ENCODE measurements around the gene ABHD17A.

ABHD17A gene

DNA sequence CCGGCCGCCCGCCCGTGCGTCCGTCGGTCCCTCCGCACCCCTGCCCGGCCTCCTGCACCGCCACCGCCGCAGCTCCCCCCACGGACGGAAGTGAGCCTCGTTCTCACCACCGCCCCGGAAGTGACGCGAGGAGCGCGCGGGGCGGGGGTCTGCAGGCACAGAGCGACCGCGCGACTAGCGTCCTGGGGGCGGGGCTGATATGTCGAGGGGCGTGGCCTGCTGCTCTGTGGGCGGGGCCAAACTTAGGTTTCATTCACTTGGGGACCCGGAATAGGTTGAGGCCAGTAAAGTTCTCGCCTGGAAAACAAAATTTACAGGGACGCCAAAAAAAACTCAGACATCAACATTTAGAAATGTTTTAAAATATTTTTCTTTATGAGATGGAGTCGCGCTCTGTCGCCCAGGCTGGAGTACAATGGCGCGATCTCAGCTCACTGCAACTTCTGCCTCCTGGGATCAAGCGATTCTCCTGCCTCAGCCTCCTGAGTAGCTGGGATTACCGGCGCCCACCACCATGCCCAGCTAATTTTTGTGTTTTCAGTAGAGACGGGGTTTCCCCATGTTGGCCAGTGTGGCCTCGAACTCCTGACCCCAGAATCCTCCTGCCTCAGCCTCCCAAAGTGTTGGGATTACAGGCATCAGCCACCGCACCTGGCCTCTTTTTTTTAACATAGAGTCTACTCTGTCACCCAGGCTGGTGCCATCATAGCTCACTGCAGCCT lies at the start of gene ABHD17A:
Gene ABHD17A (minus strand): TSS at position 99 of the 722 bp plus-strand sequence. CDS start 3,930 bp downstream, outside the sequence.
- peak; percentile 85 to 88 for DNase-seq

DNA sequence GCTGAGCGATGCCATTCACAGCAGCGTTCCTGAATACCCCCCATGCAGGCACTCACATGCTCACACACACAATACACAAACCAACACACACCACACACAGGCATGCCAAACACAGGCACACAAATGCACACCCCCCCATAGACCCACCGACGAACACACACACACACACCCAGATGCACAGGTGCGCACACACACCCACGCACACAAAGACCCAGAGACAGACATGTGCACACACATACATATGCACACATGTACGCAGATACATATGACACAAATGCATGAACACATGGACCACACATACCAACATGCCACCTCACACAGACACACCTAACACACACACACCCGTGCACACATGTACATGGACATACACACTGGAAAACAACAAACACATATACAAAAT lies 48.6 kb upstream of the ABHD17A start:
- DNase-seq = no peak

DNA sequence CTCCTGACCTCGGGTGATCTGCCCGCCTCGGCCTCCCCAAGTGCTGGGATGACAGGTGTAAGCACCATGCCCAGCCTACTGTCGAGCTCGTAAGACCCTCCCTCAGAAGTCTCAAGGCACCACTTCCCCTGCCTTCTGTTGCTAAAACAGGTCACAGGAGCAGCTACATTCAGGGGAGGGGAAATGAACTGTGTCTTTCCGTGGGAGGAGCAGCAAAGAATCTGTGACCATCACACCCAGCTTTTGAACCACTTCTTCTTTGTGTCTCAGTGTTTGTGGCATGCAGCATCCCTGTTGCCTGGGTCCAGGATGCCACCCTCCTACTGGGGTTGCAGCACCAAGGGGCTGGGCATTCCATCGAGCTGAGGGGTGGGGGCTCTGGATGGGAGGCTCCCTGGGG lies 47.9 kb upstream of the ABHD17A start:
- no peak for DNase-seq

DNA sequence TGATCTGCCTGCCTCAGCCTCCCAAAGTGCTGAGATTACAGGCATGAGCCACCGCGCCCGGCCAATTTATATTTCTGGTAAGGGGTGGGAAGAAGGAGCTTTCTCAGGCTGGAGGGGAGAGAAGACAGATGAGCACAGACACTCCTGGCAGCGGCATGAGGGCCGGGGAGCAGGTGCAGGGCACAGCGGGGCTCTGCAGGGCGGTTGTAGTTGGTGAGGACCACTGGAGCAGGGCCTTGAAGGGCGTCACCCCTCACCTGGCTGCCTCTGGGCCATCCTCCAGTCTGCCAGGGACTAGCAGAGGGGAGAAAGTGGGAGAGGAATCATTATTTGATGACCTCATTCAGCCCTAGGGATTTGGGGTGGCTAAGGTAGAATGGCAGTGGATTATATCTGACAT lies 47.1 kb upstream of the ABHD17A start:
- no peak for DNase-seq

DNA sequence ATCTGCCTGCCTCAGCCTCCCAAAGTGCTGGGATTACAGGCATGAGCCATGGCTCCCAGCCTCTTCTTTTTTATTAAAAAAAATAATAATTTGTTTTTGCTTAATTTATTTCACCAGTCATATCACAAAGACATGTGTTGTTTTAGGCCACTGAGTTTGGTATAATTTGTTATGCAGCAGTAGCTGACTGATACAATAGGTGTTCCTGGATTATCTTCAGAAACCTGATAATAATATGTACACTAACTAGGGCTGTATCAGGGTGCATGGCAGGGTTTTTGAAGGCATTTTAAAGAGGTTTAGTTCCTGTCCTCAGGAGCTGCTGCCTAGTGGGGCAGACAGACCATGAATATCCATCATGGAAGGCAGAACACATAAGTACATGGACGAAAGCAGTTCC lies 46.1 kb upstream of the ABHD17A start:
- DNase-seq = no peak

DNA sequence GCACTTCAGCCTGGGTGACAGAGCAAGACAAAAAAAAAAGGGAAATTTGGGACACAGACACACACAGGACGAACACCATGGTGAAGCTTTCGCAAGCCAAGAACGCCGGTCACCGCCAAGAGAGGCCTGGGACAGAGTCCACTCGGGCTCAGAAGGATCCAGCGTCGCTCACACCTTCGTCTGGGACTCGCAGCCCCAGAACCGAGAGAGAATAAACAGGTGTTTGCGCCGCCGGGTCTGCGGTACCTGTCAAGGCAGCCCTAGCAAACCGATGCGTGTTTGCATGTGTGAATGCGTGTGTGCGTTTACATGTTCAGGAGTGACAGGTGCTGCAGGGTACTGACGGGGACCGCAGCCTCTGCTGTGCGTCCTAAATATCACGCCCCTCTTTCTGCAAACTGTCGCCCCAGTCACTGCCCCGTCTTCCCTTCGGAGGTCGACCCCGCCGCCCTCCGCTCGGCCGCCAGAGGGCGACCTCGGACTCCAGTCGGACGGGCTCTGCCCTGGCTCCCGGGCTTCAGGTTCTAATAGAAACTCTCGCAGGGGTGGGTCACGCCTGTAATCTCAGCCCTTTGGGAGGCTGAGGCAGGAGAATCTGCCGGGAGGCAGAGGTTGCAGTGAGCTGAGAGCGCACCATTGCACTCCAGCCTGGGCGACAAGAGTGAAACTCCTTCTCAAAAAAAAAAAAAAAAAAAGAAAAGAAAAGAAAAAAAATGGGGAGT lies 43.9 kb upstream of the ABHD17A start:
- DNase-seq = peak; percentile 52 to 60

DNA sequence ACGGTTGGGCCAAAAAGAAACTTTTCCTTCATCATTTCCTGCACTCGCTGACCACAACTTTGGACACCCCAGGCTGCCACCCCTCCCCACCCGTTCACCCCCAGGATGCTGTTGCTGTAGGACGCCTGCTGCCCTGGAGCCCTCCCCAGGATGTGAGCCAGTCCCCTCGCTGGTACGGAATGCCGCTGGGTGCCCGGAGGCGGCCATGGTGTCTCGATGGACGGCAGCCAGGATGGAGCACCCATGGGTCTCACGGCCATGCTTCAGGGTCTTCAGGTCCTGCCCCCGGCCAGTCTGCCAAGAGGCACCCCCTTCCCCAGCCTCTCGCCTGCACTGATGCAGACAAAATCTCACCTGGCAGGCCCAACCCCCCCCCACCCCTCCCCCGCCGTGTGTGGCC lies 40.2 kb upstream of the ABHD17A start:
- no peak for DNase-seq

DNA sequence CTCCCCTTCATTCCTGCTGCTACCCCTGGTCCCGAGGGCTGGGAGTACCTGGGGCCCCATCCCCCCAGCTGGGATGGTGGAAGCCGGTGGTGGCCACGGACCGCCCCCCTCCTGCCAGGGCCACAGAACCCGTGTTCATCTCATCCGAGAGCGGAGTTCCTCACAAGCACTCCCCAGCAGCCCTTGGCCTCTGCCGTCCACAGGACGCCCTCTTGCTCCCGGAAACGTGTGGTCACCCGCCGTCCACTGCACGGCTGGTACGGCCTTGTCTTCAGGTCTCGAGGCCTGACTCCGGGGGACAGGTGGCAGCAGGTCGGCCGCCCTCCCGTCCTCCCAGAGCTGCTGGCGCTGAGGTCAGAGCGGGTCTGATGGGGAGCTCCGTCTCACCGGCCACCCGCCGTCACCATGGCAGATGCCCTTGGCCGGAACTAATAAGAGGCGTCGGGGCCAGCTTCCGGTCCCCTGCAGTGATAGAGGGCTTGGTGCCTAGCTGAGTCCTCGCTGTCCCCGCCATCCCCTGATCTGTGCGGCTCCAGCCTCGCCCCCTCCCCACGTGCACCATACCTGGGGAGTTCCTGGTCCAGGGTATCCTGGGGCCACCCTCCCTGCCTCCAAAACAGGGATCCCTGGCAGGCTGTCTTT lies 39.1 kb upstream of the ABHD17A start:
- DNase-seq = no peak

DNA sequence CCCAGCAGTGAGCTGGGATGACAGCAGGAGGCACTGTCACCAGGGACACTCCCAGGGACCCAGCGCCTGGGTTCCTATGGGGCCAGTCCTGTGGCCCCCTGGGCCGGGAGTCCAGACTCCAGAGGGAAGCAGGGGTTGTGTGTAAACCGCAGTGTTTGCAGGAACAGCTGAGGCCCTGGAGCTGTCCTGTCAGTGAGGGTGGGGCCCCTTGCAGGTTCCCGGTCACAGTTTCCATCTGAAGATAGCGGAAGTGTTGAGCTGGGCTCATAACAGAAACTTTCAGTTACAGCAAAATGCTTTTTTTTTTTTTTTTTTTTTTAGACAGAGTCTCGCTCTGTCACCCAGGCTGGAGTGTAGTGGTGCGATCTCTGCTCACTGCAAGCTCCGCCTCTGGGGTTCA lies 38.0 kb upstream of the ABHD17A start:
- DNase-seq = no peak

DNA sequence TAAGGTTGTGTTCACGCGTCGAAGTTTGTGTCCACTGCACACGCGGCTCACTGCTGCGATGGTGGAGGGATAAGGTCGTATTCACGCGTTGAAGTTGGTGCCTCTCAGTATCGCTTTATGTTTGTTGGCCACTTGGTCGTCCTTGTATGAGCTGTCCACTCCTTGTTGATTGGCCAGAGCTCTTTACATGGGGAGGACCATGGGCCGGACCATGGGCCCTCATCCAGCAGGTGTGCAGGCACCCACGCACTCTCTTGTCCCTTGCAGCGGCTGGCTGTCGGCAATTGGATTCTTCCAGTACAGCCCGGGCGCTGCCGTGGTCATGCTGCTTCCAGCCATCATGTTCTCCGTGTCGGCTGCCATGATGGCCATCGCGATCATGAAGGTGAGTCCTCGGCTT lies 37.5 kb upstream of the ABHD17A start:
- no peak for DNase-seq

DNA sequence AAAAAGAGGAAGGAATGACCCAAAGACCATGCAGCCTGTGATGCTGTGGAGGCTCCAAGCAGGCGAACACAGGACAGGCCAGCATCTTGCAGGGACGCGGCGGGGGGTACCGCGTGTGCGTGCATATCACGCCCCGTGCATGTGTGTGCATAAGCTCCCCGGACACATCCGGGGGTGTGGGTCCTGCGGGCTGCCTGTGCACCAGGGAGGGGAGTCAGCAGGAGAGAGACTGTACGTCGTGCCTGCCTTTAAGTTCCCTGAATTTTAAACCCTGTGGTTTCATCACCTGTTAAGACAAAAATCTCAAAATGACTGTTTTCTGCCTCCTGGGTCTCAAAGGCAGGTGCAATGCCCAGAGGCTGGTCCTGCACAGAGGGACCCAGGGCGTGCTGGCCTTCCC lies 36.5 kb upstream of the ABHD17A start:
- no peak for DNase-seq

DNA sequence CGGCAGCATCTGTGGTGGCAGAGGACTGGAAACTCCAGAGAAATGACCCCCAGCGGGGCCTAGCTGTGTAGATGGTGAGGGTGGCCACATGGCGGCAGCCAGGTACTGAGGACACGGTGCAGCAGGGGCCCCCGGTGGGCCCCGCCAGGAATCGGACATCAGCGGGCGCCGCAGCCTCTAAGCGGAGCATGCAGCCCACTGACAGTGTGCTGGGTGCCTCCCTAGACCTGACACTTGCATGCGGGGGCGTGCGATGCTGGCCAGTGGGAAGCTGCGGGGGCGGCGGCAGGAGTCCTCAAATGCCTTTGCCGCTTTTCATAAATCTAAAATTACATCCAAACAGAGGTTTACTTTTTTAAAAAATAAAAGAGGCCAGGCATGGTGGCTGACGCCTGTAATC lies 36.0 kb upstream of the ABHD17A start:
- no peak for DNase-seq

DNA sequence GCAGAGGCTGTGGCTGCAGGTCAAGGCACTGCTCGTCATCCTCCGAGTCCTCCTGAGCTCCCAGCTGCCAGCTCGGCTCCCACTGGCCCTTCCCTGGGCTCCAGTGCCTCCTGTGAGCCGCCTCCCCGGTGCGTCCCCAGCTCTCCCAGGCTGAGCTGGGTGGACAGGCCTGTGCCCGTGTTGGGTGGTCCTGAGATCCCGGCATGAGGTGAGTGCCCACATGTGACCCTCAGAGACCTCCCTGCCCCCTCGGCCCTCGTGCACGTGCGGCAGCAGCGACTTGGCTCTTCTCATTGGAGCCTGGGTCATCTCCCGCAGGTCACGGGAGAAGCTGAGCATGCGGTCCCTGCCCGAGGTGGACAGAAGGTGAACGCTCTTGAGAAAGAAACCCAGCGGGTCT lies 35.3 kb upstream of the ABHD17A start:
- no peak for DNase-seq

DNA sequence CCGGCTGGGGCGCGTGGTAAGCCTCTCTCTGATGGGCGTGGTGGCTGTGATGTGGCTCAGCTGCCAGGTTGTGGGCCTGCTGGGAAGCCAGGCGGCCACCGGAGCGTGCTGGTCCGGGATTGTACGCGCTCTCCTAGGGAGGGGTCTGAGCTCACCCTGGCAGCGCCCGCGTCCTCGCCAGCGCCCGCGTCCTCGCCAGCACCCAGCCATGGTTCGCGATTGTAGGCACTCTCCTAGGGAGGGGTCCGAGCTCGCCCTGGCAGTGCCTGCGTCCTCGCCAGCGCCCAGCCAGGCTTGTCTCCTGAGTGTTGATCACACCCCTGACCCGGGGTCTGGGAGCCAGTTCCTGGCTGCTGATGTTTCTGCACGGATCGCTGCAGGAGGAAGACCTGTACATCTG lies 33.7 kb upstream of the ABHD17A start:
- no peak for DNase-seq

DNA sequence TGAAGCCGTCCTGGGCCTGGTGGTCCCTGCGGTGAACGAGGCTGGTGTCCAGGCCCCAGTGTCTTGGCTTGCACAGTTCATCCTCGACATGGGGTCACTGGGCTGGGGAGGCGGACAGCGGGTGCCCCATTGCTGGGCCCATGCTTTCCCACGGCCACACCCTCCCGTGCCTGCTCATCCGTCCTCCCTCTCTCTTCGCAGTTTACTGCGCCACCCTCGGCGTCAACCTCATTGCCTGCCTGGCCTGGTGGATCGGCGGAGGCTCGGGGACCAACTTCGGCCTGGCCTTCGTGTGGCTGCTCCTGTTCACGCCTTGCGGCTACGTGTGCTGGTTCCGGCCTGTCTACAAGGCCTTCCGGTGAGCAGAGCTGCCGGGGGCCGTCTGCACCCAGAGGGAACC lies 32.6 kb upstream of the ABHD17A start:
- no peak for DNase-seq

DNA sequence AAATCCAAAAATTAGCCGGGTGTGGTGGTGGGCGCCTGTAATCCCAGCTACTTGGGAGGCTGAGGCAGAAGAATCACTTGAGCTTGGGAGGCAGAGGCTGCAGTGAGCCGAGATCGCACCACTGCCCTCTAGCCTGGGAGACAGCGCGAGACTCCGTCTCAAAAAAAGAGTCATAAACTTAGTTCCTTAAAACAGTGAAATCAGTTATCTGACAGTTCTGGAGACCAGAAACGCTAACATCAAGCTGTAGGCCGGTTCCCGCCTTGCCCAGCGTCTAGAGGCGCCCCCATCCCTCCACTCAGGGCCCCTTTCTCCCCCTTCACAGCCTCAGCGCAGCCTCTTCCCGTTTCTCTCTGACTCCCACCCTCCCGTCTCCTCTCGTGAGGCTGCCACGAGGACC lies 31.9 kb upstream of the ABHD17A start:
- no peak for DNase-seq

DNA sequence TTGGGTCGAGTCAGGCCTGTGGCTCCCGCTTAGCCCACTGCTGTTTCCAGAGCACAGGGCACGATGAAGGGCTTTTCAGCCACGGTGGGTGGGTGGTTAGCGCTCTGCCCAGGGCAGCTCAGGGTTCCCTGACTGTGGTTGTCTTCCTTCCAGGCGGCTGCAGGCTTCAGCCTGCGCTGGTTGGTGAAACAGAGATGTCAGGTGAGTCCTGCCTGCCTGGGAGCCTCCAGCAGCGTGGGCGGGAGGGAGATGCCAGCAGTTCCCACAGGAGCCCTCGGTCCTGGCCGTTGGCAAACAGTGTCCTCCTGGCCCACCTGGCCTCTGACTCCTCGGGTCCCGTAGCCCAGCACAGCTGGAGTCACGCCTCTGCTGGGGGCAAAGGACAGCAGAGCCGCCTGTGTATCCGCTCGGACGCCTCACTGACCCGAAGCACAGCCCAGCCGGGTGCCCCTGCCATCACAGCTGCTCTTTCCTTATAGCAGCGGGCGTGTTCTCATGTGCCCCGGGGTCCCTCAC lies 29.6 kb upstream of the ABHD17A start:
- no peak for DNase-seq

DNA sequence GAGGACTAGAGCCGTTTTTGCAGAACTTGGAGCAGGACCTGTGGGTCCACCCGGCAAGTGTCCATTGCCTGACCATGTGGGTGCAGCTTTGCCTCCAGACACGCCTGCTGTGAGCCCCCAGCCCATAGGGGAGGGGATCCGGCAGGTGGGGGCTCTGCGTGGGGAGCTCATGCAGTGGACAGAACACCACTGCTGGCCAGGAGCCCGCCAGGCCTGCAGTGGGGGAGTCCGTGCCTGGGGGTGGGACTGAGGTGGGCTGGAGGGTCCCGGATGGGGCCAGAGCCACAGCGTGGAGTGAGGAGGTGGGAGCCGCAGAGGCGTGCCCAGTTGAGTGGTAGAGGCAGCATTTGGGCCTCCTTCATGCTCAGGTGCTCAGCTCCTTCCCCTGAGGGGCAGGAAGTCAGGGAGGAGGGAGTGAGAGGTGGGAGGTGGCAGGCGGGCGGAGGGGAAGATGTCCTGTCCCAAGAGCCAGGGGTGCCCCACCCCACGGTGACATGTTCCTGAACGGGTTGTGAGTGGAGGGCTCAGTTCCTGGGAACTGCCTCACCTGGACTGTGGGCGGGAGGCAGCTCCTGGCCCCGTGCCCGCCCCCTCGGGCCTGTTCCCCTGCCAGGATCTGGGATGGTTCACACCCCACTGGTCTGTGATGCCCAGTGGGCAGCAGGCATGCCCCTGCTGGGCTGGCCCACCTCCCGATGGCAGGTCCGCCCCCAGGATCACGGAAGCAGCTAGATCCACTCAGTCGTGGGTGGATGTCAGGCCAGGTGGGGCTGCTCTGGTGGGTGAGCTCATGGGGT lies 28.7 kb upstream of the ABHD17A start:
- DNase-seq = no peak

DNA sequence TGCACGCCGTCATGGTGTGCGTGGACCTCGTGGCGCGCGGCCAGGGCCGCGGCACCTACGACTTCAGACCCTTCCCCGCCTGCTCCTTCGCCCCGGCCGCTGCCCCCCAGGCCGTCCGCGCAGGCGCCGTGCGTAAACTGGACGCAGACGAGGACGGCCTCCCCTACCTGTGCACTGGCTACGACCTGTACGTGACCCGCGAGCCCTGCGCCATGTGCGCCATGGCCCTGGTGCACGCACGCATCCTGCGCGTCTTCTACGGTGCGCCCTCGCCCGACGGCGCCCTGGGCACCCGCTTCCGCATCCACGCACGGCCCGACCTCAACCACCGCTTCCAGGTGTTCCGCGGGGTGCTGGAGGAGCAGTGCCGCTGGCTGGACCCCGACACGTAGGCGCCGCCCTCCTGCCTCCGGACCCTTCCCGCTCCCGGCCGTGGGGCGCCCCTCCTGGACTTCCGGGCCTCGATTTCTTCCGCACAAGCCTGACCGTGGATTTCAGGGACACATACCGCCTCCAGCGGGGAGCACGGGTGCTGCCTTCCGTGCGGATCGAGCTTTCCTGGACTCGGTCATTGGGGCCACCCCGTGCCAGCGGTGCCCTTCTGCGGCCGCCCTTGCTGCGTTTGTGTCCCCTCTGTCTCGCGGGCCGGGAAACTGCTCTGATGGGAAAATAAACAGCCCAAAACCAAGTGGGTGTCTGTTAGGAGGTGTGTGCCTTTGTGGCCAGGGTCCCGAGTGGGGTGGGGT lies 27.6 kb upstream of the ABHD17A start:
- no peak for DNase-seq

DNA sequence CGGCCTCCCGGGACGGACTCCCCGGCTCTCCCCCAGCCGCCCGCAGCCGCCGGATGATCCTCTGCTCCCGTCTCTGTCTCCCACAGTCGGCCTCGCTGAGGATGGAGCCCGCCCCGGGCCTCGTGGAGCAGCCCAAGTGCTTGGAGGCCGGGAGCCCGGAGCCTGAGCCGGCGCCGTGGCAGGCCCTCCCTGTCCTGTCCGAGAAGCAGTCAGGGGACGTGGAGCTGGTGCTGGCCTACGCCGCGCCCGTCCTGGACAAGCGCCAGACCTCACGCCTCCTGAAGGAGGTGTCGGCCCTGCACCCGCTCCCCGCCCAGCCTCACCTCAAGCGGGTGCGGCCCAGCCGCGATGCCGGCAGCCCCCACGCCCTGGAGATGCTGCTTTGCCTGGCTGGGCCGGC lies 26.7 kb upstream of the ABHD17A start:
- DNase-seq = no peak

DNA sequence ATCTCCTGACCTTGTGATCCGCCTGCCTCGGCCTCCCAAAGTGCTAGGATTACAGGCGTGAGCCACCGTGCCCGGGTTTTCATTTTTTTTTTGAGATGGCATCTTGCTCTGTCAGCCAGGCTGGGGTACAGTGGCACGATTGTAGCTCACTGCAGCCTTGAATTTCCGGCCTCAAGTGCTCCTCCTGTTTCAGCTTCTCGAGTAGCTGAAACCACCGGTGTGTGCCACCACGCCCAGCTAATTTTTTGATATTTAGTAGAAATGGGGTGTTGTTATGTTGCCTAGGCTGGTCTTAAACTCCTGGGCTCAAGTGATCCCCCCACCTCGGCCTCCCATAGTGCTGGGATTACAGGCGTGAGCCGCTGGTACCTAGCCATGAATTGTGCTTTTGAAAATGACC lies 25.8 kb upstream of the ABHD17A start:
- no peak for DNase-seq

DNA sequence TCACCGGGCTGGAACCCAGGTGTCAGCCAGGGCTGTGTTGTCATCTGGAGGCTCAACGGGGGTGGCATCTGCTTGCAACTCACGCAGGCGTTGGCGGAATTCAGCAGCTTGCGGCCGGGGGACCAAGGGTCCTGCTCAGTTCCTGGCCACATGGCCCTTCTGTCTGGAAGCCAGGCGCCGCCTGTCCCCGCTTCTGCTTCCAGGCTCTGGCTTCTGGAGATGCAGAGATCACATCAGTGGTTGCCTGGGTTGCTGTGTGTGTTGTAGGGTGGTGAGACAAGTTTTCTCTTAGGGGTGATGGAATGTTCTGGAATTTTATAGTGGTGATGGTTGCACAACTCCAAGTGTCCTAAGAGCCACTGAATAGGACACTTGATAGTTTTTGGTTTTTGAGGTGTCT lies 24.9 kb upstream of the ABHD17A start:
- DNase-seq = no peak

DNA sequence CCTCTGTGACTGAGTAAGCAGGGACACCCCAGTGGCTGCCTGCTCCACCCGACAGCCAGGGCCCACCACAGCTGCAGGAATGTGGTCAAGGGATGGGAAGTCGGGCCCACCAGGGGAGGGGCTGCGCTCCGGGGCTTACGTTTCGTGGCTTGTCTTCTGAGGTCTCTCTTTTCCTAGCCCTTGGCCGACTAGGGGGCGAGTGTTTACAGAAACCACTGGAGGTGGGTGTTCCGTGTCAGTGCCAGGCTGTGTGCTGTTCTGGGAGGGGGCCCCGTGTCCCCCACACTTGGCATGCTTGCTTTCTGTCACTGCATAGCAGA lies 24.4 kb upstream of the ABHD17A start:
- DNase-seq = no peak
